H9 (cell line): ENCODE measurements around the gene SCIN. TPM values are rescaled to one million over a fixed set of nuclear protein-coding genes. Genes with fewer than 3 reads are reported as not detected.

Source experiments
- DNase-seq: peaks from one replicate; pipeline ENCODE4 v3.0.0-alpha.2; 2017
- H2AFZ ChIP-seq: one replicate; pipeline ENCODE4 v1.6.1; 2013; ENCODE audit warnings: mild to moderate bottlenecking, low read length, control low read depth, moderate library complexity
- H2AK5ac ChIP-seq: 2 replicates; pipeline ENCODE4 v1.6.1; 2013; ENCODE audit warnings: low read length, control low read depth, mixed read lengths; ENCODE audit not compliant: insufficient read length
- H2BK120ac ChIP-seq: one replicate; pipeline ENCODE4 v1.6.1; 2013; ENCODE audit warnings: low read depth, mild to moderate bottlenecking, low read length, control low read depth, inconsistent platforms; ENCODE audit not compliant: poor library complexity, severe bottlenecking
- H2BK12ac ChIP-seq: 2 replicates; pipeline ENCODE4 v1.6.1; 2013; ENCODE audit warnings: low read length, control low read depth, mixed read lengths, low read depth; ENCODE audit not compliant: insufficient read length
- H2BK15ac ChIP-seq: 2 replicates; pipeline ENCODE4 v1.6.1; 2013; ENCODE audit warnings: low read depth, low read length, control low read depth
- H2BK20ac ChIP-seq: one replicate; pipeline ENCODE4 v1.6.1; 2013; ENCODE audit warnings: low read depth, mild to moderate bottlenecking, low read length, control low read depth, inconsistent platforms; ENCODE audit not compliant: poor library complexity, severe bottlenecking
- H2BK5ac ChIP-seq: 2 replicates; pipeline ENCODE4 v1.6.1; 2013; ENCODE audit warnings: low read length, control low read depth, mixed read lengths; ENCODE audit not compliant: insufficient read length
- H3K14ac ChIP-seq: 2 replicates; pipeline ENCODE4 v1.6.1; 2013; ENCODE audit warnings: low read length, control low read depth; ENCODE audit not compliant: insufficient read depth
- H3K18ac ChIP-seq: 2 replicates; pipeline ENCODE4 v1.6.1; 2013; ENCODE audit warnings: low read depth, mild to moderate bottlenecking, mixed read lengths, low read length, control low read depth; ENCODE audit not compliant: insufficient read length
- H3K23ac ChIP-seq: 2 replicates; pipeline ENCODE4 v1.6.1; 2013; ENCODE audit warnings: low read length, control low read depth, mixed read lengths, low read depth; ENCODE audit not compliant: insufficient read length
- H3K23me2 ChIP-seq: 2 replicates; pipeline ENCODE4 v1.6.1; 2013; ENCODE audit warnings: low read depth, mild to moderate bottlenecking, mixed read lengths, low read length, control low read depth; ENCODE audit not compliant: insufficient read length, poor library complexity, severe bottlenecking
- H3K27ac ChIP-seq: 2 replicates; pipeline ENCODE4 v1.5.1; 2013; ENCODE audit warnings: low read length, control low read depth, mixed read lengths, low read depth; ENCODE audit not compliant: insufficient read length
- H3K27me3 ChIP-seq: 2 replicates; pipeline ENCODE4 v1.6.1; 2013; ENCODE audit warnings: low read length, control low read depth, inconsistent platforms; ENCODE audit not compliant: insufficient read depth
- H3K4ac ChIP-seq: 2 replicates; pipeline ENCODE4 v1.6.1; 2013; ENCODE audit warnings: low read depth, mild to moderate bottlenecking, control low read depth, inconsistent platforms, low read length, moderate library complexity
- H3K4me1 ChIP-seq: 2 replicates; pipeline ENCODE4 v1.6.1; 2013; ENCODE audit warnings: low read length, control low read depth, inconsistent platforms; ENCODE audit not compliant: insufficient read depth
- H3K4me2 ChIP-seq: 2 replicates; pipeline ENCODE4 v1.6.1; 2013; ENCODE audit warnings: low read length, control low read depth, mixed read lengths; ENCODE audit not compliant: insufficient read length, insufficient read depth
- H3K56ac ChIP-seq: 2 replicates; pipeline ENCODE4 v1.6.1; 2013; ENCODE audit warnings: low read depth, mild to moderate bottlenecking, mixed read lengths, low read length, control low read depth; ENCODE audit not compliant: insufficient read length
- H3K79me1 ChIP-seq: 2 replicates; pipeline ENCODE4 v1.6.1; 2013; ENCODE audit warnings: low read depth, mild to moderate bottlenecking, moderate library complexity, low read length, control low read depth, inconsistent platforms; ENCODE audit not compliant: insufficient read depth, poor library complexity, severe bottlenecking
- H3K79me2 ChIP-seq: 2 replicates; pipeline ENCODE4 v1.6.1; 2013; ENCODE audit warnings: low read length, control low read depth, inconsistent platforms; ENCODE audit not compliant: insufficient read depth
- H3K9ac ChIP-seq: 2 replicates; pipeline ENCODE4 v1.6.1; 2013; ENCODE audit warnings: low read length, control low read depth, mixed read lengths; ENCODE audit not compliant: insufficient read length; ENCODE audit errors: extremely low read depth
- H3K9me3 ChIP-seq: one replicate; pipeline ENCODE4 v1.6.1; 2013; ENCODE audit warnings: low read depth, low read length, inconsistent platforms; ENCODE audit not compliant: control insufficient read depth
- H3T11ph ChIP-seq: one replicate; pipeline ENCODE4 v1.6.1; 2013; ENCODE audit warnings: mild to moderate bottlenecking, low read length, control low read depth, inconsistent platforms
- H4K20me1 ChIP-seq: one replicate; pipeline ENCODE4 v1.6.1; 2013; ENCODE audit not compliant: control insufficient read depth, insufficient read length, insufficient read depth
- H4K5ac ChIP-seq: 2 replicates; pipeline ENCODE4 v1.6.1; 2013; ENCODE audit warnings: low read depth, mild to moderate bottlenecking, mixed read lengths, low read length, control low read depth; ENCODE audit not compliant: insufficient read length
- H4K8ac ChIP-seq: replicated peaks from 2 replicates; pipeline ENCODE4 v1.6.1; 2013; ENCODE audit warnings: low read length, control low read depth, mixed read lengths, low read depth; ENCODE audit not compliant: insufficient read length
- H4K91ac ChIP-seq: 2 replicates; pipeline ENCODE4 v1.6.1; 2013; ENCODE audit warnings: low read depth, mild to moderate bottlenecking, moderate library complexity, mixed read lengths, low read length, control low read depth; ENCODE audit not compliant: insufficient read length
- H3K27ac Mint-ChIP-seq, 3 experiments: 2 replicates in 2 of 3; 3 replicates in 1 of 3; pipeline ENCODE4 v1.8.0; 2020 to 2021; ENCODE audit warnings: mixed read lengths in 3 of 3, mild to moderate bottlenecking in 1 of 3, moderate library complexity in 1 of 3
- H3K27me3 Mint-ChIP-seq: 2 replicates; pipeline ENCODE4 v1.8.0; 2021; ENCODE audit warnings: low read depth, mild to moderate bottlenecking, moderate library complexity, mixed read lengths
- H3K36me3 Mint-ChIP-seq, 3 experiments: 2 replicates in 2 of 3; 3 replicates in 1 of 3; pipeline ENCODE4 v1.8.0; 2020 to 2021; ENCODE audit warnings: low read depth in 3 of 3, mixed read lengths in 3 of 3; ENCODE audit not compliant: insufficient read depth in 1 of 3
- H3K4me1 Mint-ChIP-seq, 2 experiments: 2 replicates each; pipeline ENCODE4 v1.8.0; 2020; ENCODE audit warnings: mixed read lengths in 2 of 2
- H3K4me3 Mint-ChIP-seq, 2 experiments: 2 replicates in 1 of 2; 3 replicates in 1 of 2; pipeline ENCODE4 v1.8.0; 2020 to 2021; ENCODE audit warnings: mild to moderate bottlenecking in 2 of 2, mixed read lengths in 2 of 2, moderate library complexity in 1 of 2
- H3K9me3 Mint-ChIP-seq, 2 experiments: 2 replicates in 1 of 2; 3 replicates in 1 of 2; pipeline ENCODE4 v1.8.0; 2020; ENCODE audit warnings: mild to moderate bottlenecking in 2 of 2, mixed read lengths in 2 of 2, moderate library complexity in 1 of 2
- CTCF ChIP-seq: fragments of 200-600 bp; sonication (generic); conservative IDR thresholded peaks from 3 replicates; pipeline ENCODE4 v1.8.0; 2021; ENCODE audit warnings: antibody characterized with exemption, mild to moderate bottlenecking
- WGBS: extraction: QIAGEN DNeasy Blood & Tissue Kit; methylation state at CpG from one replicate; pipeline ENCODE4 v1.1.7; 2013; ENCODE audit warnings: missing lambda C conversion rate, low lambda C conversion rate, mixed read lengths; ENCODE audit not compliant: insufficient read length; ENCODE audit errors: extremely low coverage; 5-methylcytosine and 5-hydroxymethylcytosine counted together
- total RNA-seq: library from RNA; stranded (reverse); gene quantifications from 2 replicates; pipeline ENCODE4 v1.2.1, GENCODE V29; 2021

The SCIN gene
- total RNA-seq, 1 experiment from 2014 or later, result 0.44 TPM

DNA sequence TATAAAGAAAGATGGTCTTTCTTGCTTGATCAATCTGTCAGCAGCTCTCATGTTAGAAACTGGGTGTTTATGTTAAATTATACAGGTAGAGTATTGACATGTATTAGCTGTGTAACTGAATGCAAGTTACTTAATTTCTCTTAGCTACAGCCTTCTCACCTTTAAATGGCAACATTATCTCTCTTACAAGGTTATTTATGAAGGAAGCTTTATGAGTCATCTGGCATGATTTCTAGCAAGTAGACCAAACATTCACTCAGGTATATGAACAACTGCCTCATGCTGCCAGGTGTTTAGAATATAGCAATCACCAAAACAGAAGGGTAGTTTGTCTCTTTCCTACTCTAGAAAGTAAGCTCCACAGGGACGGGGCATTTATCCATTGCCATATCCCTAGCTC lies 125.4 kb downstream of the SCIN start:
- no peak overlapping the region for H3K27ac Mint-ChIP-seq
- Histone ChIP-seq H2BK20ac (no peak overlapping the region), H2BK12ac (no peak overlapping the region), H3K4me2 (no peak overlapping the region), H3T11ph (no peak overlapping the region), H3K27ac (no peak overlapping the region), H4K91ac (no peak overlapping the region), H3K79me1 (no peaks in the 10 kb centered on the region), H2BK15ac (no peak overlapping the region), H3K14ac (no peak overlapping the region), H3K9ac (no peak overlapping the region), H2AK5ac (no peak overlapping the region), H3K23me2 (no peaks in the 10 kb centered on the region), H3K18ac (no peak overlapping the region), H3K4ac (no peak overlapping the region), H3K23ac (no peak overlapping the region), H2BK120ac (no peak overlapping the region), H4K20me1 (no peaks in the 10 kb centered on the region), H4K5ac (no peak overlapping the region), H2AFZ (no peak overlapping the region), H3K56ac (no peak overlapping the region), H3K27me3 (no peaks in the 10 kb centered on the region), H3K9me3 (no peaks in the 10 kb centered on the region), H3K79me2 (no peaks in the 10 kb centered on the region; the same call in 1 of the 2 replicates), H4K8ac (no peak overlapping the region), H2BK5ac (no peak overlapping the region), H3K4me1 (no peaks in the 10 kb centered on the region)
- no peak for TF ChIP-seq CTCF
- H3K36me3 Mint-ChIP-seq, result peaks cover 7 to 18% (median 8%) of the 10 kb centered on the region in 3 experiments; a peak in 6 of 7 replicates
- peaks cover 8 to 13% of the 10 kb centered on the region in 2 experiments for H3K4me1 Mint-ChIP-seq
- DNase-seq, result no peak
- H3K9me3 Mint-ChIP-seq, result peaks cover 3 to 5% of the 10 kb centered on the region in 2 experiments; a peak in 3 of 5 replicates
- no peaks in the 10 kb centered on the region for H3K27me3 Mint-ChIP-seq
- no CpG with 5 or more reads among the region's 1 CpG for WGBS
- H3K4me3 Mint-ChIP-seq, result no peak overlapping the region
